NCI-H748 (cell line): ENCODE measurements around the gene PLPP4.

Experiments
- DNase-seq: peaks from one replicate; lab custom pipeline; 2025; ENCODE audit not compliant: unreplicated experiment; lab: John Stamatoyannopoulos, UW

The PLPP4 gene

DNA sequence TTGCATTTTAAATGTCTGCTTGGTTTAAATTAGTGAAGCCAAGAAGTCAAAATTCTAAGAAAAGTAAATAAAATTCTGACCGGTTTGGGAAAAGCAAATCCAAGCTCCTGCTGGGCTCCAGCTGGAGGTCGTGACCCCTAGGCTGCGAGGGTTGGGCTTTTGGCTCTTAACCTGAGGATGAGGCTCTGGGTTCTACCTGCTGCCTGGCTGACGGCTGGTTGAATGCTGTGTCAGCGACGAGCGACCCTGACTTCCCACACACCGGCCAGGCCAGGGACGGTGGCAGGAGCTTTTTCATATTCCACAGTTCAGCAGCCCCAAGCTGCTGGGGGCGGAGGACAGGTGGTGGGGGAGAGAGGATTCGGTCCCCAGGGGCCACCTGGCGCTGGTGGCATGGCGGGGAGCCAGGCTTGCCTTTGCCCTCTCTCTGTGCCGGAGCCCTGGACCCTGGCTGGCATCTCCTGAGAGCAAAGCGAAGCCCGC, 843 bp upstream of the PLPP4 start:
- DNase-seq: peak; percentile 40

DNA sequence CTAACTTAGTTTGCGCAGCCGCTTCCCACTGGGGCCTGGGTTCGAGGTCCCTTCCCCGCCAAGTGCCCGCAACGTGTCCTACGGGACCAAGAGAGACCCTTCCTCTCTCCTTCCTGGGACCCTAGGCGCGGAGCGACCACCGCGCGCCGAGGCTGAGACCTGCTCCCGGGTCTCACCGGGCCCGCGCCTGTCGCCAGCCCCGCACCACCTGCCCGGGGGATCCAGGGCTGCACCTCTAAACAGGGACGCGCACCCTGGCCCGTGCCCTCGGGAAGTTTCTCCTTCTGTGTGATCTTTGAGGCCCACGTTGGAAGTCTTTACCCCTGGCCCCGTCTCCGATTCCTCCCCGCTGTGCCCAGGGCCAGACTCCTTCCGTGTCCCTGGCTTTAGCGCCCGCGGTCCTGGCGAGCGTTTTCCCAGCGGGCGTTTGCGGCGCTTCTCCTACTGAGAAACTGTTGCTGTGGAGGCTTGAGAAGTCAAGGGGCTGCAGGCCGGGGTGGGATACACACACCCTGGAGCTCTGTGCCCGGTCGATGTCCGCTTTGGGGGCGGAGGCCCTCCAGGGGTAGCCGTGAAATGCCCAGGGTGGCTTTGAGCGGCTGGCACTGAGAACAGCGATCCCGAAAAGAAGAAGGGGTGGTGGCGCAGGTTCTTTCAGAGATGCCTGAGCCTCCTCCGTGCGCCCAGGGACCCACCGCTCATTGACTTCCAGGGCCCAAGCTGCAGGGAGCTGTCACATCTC, 575 bp downstream of the PLPP4 start:
- no peak for DNase-seq

DNA sequence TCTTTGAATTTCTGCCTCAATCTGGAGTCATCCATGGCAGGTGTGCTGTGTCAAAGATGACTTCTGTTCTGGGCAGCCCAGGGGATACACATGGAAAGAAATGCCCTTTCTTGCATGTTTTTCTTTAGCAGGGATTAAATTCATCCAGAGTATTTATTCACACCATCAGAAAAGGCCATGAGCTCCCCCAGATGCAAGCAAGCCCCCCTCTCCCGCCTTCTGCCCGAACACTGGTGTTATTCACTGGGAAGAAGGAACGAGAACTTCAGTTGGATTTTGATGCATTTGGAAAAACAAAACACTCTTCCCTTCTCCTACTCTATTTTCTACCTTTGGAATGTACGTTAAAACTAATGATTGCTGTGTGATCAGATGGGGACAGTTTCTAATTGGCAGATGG, 1.4 kb downstream of the PLPP4 start:
- DNase-seq: no peak

DNA sequence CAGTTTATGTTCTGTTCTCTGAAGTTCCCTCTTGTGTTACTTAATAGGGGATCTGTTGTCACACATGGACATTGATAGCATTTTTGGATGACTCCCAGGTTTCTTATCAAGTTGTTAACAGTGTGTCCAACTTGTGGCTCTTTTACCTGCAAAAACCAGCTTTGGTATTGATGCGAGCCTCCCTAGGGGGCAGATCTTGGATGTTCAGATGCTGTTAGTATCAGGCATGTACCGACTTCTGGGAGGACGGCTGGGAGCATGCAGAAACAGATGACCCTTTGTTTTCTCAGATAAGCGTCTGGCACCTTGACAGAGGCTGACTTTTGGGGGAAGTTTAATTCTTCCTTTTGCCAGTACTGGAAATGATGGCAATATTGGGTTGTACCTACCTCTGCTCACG, 2.2 kb downstream of the PLPP4 start:
- DNase-seq: no peak

DNA sequence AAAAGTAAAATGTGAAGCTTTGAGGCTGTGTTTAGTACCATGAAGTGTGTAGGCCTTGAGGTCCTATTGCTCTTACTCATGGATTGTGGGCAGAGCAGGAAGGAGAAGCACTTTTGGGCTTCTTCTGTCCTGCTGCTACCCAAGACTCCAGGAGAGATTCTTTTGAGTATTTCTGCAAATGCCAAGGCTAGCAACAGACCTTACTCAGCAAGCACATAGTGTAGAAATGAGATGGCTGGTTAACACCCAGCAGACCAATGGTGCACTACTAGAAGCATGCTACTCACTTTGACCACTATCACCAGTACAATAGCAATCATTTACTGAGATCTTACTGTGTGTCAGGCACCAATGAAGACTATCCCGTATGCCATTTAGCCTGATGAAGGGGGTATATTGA, 3.2 kb downstream of the PLPP4 start:
- no peak for DNase-seq

DNA sequence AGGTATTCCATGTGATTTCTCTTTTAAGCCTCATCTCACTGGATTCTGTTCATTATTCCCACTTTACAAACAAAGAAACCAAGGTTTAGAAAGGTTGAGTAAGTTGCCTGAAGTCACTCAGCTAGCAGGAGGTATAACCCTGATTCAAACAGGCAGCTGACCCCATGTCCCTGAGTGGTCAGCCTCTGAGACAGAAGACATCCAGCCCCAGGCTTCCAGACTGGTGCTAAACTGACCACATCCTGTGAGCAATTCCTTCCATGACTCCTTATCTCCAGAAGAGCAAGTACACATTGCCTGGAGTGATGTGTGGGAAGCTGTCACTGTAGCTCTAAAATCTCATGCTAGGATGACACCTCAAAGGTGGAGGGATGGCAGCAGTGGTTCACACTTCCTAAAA, 3.7 kb downstream of the PLPP4 start:
- DNase-seq: no peak

DNA sequence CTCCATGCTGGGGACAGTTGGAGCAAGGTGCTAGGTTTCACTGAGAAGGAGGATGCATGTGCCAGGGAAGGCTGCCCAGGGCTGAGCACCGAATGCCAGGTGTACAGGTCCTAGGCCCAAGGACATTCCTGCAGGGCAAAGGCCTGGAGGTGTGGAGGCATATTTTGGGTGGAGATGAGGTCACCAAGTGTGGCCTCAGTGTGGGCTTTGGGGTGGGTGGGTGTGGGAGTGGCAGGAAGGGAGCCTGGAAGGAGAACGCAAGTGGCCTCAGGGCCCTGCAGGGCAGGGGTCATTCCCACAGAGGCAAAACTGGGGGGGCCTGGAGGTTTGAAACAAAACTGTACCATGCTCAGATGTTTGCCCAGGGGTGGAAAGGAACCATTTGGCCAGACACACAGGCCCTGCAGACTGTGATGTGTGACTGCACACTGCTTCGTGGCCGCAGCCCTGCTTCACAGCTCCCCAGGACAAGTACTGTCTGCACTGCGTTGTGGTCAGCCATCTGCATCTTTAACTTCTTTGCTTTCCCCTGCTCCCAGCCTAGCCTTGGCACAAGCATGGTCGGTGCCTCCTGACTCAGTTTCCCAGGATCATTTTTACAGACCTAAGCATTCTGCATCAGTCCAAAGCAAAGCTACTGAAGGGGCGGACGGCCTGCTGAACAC, 5.1 kb downstream of the PLPP4 start:
- DNase-seq: no peak

DNA sequence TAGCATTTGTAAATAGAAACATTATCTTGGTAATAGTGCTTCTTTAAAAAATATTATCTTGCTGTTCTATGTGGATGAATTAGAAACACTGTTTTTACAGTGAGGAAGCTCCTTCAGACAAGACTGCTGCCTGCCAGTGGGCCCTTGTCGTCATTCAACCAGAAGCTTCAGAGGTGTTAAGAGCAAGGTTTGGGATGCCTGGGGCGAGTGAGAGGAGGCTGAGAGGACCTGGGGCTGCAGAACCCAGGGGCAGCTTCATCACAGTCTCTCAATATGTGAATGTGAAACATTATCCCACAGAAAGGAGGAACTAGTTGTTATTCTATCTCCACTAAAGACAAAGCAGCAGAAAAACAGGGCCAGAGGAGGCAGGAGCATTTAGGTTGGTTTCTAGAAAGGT, 8.1 kb downstream of the PLPP4 start:
- DNase-seq: no peak

DNA sequence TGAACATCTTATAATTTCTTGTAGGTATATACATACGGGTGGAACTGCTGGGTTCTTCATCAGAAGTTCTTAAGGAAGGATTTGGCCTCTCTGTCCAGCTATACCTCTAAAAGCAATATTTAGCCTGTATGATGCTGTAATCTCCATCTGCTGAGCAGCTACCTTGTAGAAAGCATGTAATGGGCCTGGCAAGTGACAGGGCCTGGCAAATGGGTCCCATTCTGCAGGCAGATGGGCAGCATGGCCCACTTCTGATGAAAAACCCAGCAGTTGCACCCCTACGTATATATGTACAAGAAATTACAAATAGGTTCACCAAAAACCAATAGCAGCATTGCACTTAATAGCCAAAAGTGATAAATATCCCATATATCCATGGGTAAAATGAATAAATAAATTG, 9.0 kb downstream of the PLPP4 start:
- no peak for DNase-seq

DNA sequence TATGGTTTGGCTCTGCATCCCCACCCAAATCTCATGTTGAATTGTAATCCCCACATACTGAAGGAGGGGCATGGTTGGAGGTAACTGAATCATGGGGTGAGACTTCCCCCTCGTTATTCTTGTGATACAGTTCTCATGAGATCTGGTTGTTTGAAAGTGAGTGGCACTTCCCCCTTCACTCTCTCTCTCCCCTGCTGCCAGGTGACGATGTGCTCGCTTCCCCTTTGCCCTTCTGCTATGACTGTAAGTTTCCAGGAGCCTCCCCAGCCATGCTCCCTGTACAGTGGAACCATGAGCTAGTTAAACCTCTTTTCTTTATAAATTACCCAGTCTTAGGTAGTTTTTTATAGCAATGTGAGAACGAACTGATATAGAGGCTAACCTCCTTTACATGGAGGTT, 16.6 kb downstream of the PLPP4 start:
- no peak for DNase-seq

DNA sequence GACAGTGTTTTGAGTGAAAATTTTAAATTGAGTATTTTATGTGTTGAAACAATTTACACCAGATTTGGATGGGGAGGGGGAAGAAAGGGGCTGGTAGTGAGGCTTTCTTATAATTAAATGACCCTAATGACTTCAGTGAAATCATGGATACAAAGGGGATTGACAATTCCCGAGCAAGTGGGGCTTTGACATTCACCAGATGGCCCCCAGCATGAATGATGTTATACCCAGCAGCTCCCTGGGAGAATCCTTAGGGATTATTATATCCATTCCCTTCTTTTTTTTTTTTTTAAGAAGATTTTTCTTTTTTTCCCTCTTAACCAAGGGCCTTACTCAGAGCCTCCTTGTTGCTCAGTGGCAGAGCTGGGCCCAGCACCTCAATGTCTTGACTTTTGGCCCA, 17.9 kb downstream of the PLPP4 start:
- DNase-seq: no peak

DNA sequence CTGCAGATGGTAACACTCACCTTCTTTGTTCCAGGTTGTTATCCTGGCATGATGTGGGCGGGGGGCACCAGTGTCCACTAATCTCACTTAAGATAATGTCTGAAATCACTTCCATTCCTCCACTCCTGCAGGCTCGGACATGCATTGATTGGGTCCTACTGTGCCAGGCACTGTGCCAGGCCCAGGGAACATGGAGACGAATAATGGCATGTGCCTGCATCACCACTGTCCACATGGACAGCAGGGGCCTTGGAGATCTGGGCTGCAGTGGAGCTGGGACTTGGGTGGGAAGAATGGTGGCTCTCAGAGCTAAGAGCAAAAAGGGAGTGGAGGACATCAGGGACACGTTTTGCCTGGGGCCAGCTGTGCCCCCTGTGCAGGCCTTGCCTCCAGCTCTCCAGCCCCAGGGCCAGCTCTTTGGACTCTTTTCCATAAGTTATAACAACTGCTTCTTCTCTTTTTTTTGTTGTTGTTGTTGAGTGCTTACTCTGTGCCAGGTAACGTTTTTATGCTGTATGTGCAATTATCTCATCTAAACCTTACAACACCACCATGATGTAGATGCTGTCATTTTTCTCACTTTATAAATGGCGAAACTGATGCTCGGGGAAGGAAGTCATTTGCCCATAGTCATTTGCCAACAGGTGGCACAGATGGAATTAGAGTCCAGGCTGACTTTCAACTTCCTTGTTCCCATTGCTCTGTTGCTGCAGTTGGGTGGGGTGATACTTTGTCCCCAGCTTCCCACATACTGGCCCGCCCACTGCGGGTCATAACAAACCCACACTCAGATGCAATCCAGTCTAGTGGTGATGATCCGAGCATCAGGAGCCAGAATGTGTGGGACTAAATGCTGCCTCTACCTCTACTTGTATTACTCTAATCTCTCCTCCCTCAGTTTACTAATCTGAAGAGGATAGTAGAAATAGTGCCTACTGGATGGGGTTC, 19.1 kb downstream of the PLPP4 start:
- DNase-seq: no peak

DNA sequence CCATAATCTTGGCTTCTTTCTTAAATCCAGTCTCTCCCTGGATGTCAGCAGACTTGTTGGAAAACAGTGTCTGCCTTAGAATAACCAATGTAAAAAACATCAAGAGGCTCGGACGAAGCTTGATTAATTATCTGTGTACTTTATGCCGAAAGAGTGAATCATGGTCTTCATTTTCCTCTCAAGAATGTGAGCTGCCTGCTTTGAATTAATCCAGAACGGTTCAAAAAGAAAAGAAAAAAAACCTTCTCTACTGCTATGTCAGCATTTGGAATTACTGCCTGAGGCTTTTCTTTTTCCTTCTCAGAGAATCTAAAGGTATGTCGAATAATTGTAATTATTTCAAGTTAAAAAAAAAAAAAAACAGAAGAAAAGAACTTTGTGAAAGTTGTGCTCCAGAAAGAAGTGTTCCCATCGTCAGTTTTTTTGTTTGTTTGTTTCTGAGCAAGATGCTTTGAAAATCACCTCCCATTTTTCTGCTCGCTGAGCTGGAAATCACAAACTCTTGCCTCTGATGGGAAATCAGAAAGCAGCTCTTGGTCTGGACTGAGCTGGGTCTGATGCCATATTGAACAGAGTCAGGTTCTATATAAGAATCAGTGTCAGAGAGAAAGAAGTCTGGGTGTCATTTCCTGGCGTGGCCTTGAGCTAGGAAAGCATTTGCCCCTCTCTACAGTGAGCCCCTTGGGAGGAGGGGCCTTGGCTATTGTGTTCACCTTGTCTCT, 20.2 kb downstream of the PLPP4 start:
- DNase-seq: no peak

DNA sequence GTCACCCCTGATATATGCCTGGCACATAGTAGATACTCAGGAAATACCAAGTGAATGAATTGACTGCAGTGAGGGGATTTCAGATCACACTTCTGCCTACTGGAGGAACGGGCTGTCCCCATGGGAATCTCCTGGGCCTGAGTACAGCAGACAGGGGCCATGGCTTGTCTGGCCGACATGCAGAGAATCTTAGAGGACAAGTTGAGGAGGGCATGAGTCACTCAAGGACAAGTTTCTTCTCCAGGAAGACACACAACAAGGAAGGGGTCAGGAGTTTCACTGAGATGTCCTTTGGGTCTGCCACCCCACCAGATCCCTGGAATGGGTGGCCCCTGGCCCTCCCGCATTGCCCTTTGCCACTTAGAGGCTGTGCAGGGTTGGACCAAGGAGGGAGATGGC, 20.7 kb downstream of the PLPP4 start:
- no peak for DNase-seq

DNA sequence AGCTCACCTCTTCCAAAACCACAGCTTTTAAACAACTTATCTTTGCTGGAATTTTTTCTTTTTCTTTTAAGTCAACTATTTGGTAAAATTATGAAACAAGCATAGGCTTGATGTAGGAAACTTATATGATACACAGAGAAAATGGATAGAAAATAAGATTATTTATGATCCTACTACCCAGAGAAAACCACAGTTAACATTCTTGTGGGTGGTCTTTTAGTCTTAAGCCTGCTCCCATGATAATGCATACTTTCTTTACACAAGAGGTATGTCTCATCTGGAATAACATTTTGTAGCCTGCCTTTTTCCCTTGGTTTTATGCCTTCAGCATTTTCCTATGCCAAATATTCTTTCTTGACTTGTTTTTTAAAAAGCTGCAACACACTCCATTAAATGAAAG, 21.4 kb downstream of the PLPP4 start:
- no peak for DNase-seq

DNA sequence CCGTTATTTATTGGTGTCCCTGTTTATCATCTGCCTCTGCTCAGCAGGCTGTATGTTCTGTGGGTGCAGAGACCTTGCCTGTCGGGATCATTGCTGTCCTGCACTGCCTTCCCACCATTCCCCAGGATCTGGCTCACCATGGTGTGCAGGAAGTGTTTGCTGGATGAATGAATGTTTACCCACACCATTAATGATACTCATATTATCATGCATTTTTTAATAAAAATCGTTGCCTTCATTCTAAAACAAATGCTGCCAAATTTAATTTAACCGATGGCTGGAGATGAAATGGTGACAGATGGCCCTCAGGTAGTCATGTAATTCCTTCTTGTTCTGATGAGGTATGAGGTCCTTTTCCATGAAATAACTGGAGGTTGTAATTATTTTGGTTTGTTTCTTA, 22.5 kb downstream of the PLPP4 start:
- DNase-seq: no peak

DNA sequence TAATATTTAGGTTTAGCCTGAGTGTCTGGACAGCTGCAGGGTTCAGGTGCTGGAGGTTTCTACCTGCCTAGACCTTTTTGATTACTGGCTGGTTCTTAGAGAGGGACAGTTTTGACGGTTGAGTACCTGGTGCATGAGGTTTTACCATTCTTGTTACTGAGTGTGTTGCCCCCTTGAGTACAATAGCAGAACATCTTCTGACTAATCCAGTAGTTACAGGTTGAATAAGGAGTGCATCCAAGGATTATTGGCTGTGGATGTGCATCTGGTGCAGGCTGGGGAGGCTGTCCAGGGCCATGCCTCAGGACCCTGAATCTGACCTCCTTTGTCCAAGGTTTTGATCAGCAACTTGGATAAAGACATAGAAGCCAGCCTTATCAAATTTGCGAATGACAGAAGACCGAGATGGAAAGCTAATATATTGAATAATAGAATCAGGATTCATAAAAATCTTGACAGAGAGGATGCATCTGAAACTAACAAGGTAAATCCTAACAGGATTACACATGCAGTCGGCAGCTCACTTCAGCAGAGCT, 23.1 kb downstream of the PLPP4 start:
- peak; percentile 3 for DNase-seq

DNA sequence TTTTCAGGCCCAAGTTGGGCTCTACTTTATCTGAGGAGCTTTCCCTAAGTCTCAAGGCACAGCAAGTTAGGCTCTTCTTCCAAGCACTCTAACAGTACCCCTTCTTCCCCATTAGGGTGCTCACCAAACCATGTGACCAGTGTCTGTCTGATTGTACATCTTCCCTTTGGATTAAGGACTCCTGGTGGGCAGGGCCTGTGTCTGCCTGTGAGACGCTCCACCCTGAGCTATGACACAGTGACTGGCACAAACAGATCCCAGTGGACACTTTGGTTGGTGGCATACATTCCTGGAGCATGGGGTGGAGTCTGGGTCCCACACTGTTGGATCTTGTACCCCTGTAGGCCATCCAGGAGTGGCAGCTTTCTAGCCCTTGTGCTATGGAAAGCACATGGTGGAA, 23.8 kb downstream of the PLPP4 start:
- DNase-seq: no peak

DNA sequence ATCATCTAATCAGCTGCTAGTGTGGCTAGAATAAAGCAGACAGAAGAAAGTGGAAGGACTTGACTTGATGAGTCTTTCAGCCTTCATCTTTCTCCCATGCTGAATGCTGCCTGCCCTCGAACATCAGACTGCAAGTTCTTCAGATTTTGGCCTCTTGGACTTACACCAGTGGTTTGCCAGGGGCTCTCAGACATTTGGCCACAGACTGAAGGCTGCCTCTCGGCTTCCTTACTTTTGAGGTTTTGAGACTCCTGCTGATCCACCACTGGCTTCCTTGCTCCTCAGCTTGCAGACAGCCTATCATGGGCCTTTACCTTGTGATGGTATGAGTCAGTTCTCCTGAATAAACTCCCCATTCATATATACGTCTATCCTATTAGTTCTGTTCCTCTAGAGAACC, 26.0 kb downstream of the PLPP4 start:
- DNase-seq: no peak

DNA sequence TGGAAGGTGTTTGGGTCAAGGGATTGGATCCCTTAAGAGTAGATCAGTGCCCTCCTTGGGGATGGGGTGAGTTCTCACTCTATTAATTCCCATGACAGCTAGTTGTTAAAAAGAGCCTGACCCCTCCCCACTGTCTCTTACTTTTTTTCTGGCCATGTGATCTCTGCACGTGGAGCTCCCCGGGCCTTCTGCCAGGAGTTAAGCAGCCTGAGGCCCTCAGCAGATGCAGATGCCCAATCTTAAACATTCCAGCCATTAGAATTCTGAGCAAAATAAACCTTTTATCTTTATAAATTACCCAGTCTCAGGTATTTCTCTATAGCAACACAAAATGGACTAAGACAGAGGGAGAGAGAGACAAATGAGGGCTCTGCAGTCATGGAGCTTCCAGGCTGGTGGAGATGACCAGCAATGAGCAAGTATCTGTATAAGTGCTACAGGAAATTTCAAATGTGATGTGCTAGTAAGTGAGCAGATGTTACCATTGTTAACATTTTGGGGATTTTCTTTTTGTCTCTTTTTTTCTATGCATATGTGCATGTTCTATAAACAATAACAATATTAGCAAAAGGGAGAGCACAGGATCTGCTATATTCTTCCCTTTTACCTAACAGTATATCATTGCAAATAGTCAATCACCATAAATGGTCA, 26.7 kb downstream of the PLPP4 start:
- DNase-seq: no peak
